ENCODE data around the gene PHOSPHO1.
A peak's percentile ranks its signal among the peaks of the same experiment; 100 is the strongest.
"Not testable (repeated sequence)": the region's sequence is repeated elsewhere in the genome, so short reads cannot be mapped to it uniquely, and the experiment has no call there.

PHOSPHO1 gene, protein sequence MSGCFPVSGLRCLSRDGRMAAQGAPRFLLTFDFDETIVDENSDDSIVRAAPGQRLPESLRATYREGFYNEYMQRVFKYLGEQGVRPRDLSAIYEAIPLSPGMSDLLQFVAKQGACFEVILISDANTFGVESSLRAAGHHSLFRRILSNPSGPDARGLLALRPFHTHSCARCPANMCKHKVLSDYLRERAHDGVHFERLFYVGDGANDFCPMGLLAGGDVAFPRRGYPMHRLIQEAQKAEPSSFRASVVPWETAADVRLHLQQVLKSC

DNA sequence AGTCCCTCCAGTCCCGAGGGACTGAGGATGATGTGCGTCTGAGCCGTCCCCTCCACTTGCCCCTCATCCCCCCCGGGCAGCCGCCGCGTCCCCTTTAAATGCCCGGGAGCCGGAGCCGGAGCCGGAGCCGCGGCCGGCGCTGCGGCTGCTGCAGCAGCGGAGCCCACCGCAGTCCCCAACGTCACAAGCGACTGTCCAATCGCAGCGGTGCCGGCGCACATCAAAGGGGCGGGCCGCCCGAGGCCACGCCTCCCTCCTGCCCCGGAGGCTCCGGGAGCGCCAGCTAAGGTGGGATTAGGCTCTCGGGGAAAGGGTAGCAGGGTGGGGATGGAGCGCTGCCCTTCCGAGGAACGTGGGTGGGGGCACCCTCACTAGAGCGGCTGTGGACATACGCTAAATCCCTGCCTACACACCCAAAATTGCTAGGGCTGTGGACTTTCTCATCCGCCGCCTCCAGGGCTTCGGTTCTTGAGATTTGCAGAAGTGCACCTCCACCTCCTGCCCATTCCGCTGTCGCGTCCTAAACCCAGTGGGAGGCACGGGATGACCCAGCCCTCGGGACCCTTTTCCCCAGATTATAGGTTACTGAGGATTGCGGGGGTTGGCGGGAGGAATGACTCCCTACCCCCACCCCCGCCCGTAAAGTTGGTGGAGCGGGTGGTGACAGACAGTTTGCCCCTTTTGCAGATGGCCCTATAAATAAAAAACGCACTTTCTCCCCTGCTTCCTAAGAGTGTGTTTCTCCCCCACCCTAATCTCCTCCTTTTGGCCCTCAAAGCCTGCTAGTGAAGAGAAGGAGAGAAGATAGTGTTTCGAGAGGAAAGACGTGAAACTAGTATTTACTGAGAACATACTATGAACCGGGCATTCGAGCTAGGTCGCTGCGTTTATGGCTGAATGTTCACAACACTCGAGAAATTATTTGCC is at the start of gene PHOSPHO1:
TSS of gene PHOSPHO1 (minus strand) at position 152 of the 927 bp plus-strand sequence. CDS start 4,096 bp downstream, outside the sequence.
- peak; percentile 93 for DNase-seq (ENCODE audit: low spot score)

- DNase-seq (ENCODE audit: low spot score) = no peak
Measured at GRCh38 chr17:49280061-49280460, 49.5 kb upstream of the PHOSPHO1 start.

DNA sequence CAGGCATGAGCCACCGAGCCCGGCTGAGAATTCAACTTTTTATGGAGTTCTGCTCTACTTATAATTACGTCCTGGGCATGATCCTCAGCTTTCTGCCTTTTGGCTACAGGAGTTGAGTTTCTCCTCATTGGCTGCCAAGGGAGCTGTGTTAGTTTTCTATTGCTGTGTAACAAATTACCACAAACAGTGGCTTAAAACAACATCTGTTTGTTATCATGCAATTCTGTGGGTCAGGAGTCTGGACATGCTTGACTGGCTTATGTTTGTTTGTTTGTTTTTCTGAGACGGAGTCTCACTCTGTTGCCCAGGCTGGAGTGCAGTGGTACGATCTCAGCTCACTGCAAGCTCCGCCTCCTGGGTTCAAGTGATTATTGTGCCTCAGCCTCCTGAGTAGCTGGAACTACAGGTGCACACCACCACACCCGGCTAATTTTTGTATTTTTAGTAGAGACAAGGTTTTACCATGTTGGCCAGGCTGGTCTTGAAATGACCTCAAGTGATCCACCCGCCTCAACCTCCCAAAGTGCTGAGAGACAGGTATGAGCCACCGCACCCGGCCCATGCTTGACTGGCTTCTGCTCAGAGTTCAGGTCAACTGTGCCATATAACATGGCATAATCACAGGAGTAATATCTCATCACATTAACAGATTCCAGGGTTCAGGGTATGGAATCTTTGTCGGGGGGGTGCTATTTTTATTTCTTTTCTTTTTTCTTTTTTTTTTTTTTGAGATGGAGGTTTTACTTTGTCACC is 48.9 kb upstream of the PHOSPHO1 start:
- DNase-seq (ENCODE audit: low spot score) = not testable (repeated sequence)

DNA sequence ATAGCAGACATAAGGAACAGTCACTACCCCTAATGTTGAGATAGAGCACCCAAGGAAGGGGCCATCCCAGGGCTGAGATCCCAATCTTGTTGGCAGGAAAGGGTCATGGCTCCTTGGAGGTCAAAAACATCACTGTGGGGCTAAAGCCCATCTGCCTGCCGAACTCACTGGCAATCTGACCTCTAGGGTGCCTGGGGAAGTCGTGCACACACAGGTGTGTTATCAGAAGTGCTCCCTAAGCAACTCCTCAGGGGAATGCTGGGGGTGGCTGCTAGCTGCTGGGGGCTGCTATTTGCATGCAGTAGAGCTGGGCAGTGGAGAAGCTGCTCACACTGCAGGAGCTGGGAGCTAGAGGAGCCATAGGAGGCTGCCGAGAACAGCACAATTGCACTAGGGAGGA is 47.5 kb upstream of the PHOSPHO1 start:
- DNase-seq (ENCODE audit: low spot score) = no peak

- DNase-seq (ENCODE audit: low spot score) = no peak
Measured at GRCh38 chr17:49277638-49278037, 47.1 kb upstream of the PHOSPHO1 start.

- not testable (repeated sequence) for DNase-seq (ENCODE audit: low spot score)
Measured at GRCh38 chr17:49275981-49276380, 45.4 kb upstream of the PHOSPHO1 start.

DNA sequence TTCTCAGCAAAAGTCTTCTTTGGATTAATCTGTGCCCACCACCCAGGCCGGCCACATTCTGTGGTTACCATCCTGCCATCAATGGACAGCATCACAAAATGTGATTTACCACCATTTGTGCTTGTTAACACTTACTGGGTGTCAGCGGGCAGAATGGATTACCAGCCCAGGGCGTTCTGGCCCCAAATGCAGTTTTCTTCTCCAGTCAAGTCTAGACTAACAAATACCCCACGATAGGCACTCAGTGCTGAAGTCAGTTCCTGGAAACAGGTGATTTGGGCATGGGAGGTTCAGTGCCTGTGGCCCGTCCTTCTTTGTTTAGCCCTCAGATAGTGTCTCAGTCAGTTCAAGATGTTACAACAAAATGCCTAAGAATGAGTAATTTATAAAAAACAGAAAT is 38.8 kb upstream of the PHOSPHO1 start:
- no peak for DNase-seq (ENCODE audit: low spot score)

DNA sequence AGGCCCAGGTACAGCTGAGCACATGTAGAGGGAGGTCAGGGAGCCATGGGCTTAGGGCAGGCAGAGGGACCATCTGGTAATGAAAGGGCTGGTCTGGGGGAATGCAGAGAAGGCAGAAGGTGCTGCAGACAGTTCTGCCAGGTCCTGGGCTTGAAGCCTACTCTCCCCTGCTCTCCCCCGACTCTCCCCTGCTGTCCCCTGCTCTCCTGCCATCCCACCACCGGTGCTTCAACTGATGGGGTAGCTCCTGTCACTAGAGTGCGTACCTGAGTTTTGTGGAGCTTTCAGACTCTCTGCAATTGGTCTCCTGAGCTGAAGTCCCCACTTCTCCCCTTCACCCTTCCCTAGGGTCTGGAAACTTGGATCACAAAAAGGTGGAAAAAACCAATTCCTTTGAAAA is 37.3 kb upstream of the PHOSPHO1 start:
- no peak for DNase-seq (ENCODE audit: low spot score)

- DNase-seq (ENCODE audit: low spot score) = no peak
Measured at GRCh38 chr17:49266233-49266632, 35.6 kb upstream of the PHOSPHO1 start.

DNA sequence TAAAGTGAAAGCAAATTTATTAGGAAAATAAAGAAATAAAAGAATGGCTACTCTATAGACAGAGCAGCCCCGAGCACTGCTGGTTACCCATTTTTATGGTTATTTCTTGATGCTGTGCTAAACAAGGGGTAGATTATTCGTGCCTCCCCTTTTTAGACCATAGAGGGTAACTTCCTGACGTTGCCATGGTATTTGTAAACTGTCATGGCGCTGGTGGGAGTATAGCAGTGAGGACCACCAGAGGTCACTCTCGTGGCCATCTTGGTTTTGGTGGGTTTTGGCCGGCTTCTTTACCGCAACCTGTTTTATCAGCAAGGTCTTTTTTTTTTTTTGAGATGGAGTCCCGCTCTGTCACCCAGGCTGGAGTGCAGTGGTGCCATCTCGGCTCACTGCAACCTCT is 31.0 kb upstream of the PHOSPHO1 start:
- not testable (repeated sequence) for DNase-seq (ENCODE audit: low spot score)

- DNase-seq (ENCODE audit: low spot score) = no peak
Measured at GRCh38 chr17:49260817-49261291, 30.3 kb upstream of the PHOSPHO1 start.

- DNase-seq (ENCODE audit: low spot score) = peak; percentile 68
Measured at GRCh38 chr17:49260011-49260816, 29.6 kb upstream of the PHOSPHO1 start.

GRCh38 chr17:49259663-49260010 is 29.1 kb upstream of the PHOSPHO1 start:
- no peak for DNase-seq (ENCODE audit: low spot score)

DNA sequence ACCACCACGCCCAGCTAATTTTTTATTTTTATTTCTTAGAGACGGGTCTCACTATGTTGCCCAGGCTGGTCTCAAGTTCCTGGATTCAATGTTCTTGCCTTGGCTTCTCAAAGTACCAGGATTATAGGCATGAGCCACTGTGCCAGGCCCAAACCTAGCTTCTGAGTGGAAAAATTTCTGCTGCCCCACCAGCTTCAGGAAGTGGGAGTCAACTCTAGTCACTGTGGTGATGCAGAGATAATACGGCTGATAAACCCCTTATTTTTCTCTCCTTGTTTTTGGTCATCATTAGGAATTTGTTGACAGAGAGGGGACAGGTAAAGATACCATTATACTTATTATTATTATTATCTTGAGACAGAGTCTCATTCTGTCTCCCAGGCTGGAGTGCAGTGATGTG is 27.8 kb upstream of the PHOSPHO1 start:
- DNase-seq (ENCODE audit: low spot score) = no peak

DNA sequence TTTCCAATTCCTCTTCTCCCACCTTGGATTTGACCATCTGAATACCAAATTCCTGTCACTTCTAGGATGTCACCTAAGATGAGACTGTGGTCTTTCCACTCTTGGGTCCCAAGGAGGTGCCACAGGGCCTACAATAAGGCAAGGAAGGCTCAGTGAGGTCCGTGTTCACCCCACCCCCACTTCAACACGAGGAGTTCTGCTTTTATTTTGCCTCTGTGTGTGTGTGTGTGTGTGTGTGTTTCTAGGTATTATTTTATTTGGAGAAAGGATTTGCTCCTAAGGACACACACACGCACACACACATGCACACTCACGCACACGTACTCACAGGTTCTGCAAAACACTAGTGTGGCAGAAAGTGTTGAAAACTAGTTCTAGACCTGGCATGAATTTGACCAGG is 24.5 kb upstream of the PHOSPHO1 start:
- no peak for DNase-seq (ENCODE audit: low spot score)

DNA sequence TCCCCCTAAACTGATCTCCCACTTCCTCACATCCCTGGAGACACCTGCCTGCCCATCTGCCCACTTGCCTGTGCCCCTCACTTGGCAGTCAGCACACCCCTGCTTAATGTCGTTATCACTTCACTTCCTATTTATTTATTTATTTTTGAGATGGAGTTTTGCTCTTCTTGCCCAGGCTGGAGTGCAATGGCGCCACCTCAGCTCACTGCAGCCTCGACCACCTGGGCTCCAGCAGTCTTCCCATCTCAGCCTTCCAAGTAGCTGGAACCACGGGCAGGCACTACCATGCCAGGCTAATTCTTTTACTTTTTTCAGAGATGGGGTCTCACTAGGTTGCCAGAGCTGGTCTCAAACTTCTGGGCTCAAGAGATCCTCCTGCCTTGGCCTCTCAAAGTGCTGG is 23.5 kb upstream of the PHOSPHO1 start:
- peak; percentile 51 for DNase-seq (ENCODE audit: low spot score)

DNA sequence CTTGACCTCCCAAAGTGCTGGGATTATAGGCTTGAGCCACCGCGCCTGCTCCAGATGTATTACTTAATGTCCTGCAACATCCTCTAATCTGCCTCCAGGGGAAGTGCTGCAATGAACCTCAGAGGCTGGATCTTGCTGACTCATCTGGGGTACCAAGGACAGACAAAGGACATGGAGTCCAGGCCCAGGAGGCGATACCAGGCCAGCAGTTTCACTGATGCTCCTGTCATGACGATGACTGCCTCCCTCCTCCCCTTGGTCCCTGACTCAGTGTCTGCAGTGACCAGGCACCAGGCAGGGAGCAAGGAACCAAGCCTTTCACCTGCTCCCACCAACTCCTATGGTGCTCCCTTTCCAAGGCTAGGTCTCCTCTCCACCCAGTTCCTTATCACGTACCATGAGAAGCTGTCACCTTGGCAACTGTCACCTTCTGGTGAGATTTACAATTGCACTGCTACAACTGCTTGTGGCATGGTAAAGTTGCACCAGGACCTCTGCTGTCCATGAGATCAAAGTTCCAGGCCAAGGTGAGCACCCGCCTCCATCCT is 21.6 kb upstream of the PHOSPHO1 start:
- peak; percentile 75 for DNase-seq (ENCODE audit: low spot score)

DNA sequence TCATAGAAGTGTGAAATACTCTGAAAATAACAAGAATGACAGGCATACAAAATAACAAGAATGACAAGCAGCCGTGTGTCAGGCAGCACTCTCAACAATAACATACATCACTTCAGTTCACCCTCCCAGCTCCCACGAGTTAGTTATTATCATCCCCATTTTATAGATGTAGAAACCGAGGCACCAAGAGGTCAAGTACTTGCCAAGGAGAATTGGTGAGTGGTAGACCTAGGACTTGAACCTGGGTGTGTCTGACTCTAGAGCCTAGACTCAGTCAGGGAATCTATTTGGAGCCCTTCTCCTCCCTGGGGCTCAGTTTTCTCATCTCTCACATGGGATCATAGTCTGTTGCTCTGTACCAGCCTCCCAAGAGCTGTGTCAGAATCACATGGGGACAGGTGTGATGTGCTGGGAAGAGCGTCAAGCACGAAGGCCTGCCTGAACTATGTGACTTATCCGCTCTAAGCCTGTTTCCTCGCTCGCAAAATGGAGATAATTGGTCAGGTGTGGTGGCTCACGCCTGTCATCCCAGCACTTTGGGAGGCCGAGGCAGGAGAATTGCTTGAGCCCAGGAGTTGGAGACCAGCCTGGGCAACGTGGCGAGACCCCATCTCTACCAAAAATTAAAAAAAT is 19.4 kb upstream of the PHOSPHO1 start:
- DNase-seq (ENCODE audit: low spot score) = no peak

GRCh38 chr17:49249292-49249794 is 18.8 kb upstream of the PHOSPHO1 start:
- DNase-seq (ENCODE audit: low spot score) = peak; percentile 90

DNA sequence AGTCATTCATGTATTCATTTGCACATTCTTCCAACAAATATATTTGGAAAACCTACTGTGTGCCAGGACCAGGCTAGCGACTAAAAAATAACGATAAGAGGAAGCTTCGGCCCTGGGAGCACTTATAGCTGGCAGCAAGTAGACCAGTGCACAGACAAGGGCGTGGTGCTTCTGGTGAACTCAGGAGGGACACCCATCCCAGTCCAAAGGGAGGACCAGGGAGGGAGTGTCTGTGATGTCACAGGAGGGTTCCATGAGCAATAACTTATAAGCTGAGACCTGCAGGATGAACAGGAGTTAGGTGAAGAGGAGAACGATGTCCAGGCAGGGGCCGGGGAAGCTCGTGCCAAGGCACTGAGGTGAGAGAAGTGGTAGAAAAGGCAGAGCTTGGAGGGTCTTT is 17.4 kb upstream of the PHOSPHO1 start:
- DNase-seq (ENCODE audit: low spot score) = peak; percentile 85

- DNase-seq (ENCODE audit: low spot score) = no peak
Measured at GRCh38 chr17:49244839-49245238, 14.3 kb upstream of the PHOSPHO1 start.
